ENCODE results near the gene ERICH6B.
"Not testable (repeated sequence)": the region's sequence is repeated elsewhere in the genome, so short reads cannot be mapped to it uniquely, and the experiment has no call there.

ERICH6B gene

GRCh38 chr13:45615501-45616101 lies at the start of gene ERICH6B:
ERICH6B (minus strand) TSS chr13:45615739; CDS start chr13:45597005, 18,734 bp downstream.
- peak; percentile 53 for DNase-seq

DNA sequence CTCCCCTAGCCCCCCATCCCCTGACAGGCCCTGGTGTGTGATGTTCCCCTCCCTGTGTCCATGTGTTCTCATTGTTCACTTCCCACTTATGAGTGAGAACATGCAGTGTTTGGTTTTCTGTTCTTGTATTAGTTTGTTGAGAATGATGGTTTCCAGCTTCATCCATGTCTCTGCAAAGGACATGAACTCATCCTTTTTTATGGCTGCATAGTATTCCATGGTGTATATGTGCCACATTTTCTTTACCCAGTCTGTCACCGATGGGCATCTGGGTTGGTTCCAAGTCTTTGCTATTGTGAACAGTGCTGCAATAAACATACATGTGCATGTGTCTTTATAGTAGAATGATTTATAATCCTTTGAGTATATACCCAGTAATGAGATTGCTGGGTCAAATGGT lies 47.4 kb upstream of the ERICH6B start:
- not testable (repeated sequence) for DNase-seq

GRCh38 chr13:45662162-45662561 lies 46.6 kb upstream of the ERICH6B start:
- no peak for DNase-seq

- not testable (repeated sequence) for DNase-seq
Observed at GRCh38 chr13:45660458-45660857, 44.9 kb upstream of the ERICH6B start.

DNA sequence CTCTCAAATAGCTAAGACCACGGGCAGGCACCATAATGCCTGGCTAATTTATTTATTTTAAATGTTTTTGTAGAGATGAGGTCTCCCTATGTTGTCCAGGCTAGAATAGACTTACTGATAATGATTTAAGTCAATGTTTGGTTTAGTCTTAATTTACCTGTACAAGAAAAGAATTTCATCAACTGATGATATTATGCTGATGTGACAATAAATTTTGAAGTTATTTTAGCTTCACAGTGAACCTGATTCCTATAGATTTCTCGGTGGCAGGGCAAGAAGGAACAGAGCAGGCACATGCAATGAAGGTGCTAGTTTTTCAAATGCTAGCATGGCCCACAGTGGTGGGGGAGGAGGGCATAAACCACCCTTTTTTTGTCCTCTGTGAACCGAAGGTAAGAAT lies 44.0 kb upstream of the ERICH6B start:
- DNase-seq, result no peak

- no peak for DNase-seq
Observed at GRCh38 chr13:45658586-45659235, 43.2 kb upstream of the ERICH6B start.

DNA sequence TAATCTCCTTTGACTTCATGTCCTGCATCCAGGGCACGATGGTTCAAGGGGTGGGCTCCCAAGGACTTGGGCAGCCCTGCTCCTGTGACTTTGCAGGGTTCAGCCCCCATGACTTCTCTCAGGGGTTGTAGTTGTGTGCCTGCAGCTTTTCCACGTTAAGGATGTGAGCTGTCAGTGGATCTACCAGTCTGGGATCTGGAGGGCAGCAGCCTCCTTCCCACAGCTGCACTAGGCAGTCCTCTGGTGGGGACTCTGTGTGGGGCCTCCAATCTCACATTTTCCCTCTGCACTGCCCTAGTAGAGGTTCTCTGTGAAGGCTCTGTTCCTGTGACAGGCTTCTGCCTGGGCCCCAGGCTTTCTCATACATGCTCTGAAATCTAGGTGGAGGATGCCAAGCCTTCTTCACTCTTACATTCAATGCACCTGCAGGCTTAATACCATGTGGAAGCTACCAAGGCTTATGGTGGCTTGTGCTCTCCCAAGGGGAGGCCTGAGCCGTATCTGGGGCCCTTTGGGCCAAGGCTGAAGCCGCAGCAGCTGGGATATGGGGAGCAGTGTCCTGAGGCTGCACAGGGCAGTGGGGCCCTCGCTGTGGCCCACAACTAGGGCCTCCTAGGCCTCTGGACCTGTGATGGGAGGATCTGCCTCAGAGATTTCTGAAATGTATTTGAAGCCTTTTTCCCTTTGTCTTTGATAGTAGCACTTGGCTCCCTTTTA lies 39.3 kb upstream of the ERICH6B start:
- DNase-seq, result no peak

DNA sequence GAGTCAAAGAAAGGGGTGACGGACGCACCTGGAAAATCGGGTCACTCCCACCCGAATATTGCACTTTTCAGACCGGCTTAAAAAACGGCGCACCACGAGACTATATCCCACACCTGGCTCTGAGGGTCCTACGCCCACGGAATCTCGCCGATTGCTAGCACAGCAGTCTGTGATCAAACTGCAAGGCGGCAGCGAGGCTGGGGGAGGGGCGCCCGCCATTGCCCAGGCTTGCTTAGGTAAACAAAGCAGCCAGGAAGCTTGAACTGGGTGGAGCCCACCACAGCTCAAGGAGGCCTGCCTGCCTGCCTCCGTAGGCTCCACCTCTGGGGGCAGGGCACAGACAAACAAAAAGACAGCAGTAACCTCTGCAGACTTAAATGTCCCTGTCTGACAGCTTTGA lies 29.7 kb upstream of the ERICH6B start:
- not testable (repeated sequence) for DNase-seq

GRCh38 chr13:45642159-45642558 lies 26.6 kb upstream of the ERICH6B start:
- DNase-seq, result not testable (repeated sequence)

- not testable (repeated sequence) for DNase-seq
Observed at GRCh38 chr13:45635291-45635690, 19.8 kb upstream of the ERICH6B start.

DNA sequence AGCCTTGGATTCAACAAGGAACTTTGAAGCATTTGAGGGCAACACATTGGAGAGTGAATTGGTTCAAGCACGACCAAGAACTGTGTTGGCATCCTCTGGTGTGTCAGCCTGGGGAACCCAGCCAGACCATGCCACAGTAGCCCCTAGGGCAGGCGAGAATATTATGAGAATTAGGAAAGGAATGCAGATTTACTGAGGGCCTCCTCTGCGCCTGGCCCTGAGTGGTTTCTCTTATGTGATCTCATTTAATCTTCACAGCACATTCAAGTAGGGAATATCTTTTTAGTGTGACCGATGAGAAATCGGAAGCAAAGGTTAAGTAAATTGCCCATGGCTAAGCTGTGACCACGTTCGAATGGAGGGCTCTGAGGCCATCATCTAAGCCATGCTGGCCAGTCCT lies 15.3 kb upstream of the ERICH6B start:
- DNase-seq, result no peak

DNA sequence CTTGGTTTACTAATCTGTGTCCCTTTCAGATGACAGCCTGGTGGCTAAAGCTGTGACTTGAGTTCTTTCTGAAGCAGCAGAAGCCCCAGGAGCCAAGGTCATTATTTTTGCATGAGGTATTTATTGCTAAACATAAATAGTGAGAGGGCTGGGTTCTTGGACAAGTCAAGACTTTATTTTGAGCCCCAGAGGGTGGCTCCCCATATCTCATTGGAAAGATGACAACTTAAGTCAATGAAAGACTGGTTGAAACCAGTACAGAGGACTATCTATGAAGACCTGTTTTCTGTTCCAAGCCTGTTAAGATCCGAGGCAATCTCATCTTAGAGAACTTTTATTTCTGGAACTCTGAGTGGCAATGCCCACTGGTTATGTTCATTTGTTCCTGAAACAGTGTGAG lies 14.4 kb upstream of the ERICH6B start:
- no peak for DNase-seq

GRCh38 chr13:45628094-45628493 lies 12.6 kb upstream of the ERICH6B start:
- no peak for DNase-seq

DNA sequence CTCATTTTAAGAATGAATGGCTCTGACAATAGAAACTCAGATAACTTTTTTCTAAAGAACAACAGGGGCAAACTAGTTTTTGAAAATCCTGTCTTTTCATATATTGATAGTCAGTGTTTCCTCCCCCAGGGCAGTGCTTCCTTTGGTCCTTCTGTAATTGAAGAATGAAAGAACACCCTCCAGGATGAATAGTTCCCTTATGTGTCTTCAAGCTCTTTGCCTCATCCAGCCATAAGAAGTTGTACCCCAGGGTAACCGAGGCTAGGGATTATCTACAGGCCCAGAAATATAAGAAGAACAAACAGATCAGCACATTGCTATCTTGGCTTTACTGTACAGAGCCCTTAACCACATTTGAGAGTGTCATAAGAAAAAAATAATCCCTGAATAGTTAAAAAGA lies 12.1 kb upstream of the ERICH6B start:
- no peak for DNase-seq

- no peak for DNase-seq
Observed at GRCh38 chr13:45626731-45627374, 11.3 kb upstream of the ERICH6B start.

DNA sequence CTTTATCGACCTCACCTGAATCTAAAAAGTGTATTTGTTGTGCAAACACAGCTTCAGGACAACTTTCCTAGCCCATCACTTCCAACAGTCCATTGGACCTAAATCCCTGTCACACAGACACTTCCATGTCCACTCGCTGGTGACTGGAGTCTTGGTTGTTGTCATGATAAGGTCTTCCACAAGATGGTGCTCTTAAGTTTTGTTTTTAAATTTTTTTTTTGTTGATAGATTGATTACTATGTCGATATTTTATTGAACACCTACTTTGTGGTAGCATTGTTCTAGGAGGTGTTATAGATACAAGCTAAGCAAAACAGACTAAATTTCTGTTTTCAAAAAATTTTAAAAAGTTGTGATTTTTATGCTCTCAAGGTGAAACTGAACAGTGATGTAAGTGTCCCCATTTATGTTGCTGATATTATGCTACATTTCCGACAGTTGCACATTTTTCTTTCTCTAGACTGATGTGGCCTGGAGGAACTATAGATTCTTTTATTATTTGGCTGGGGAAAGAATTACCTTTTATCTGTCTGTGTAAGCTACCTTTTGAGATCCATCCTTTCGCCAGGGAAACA lies 8.1 kb upstream of the ERICH6B start:
- no peak for DNase-seq

- no peak for DNase-seq
Observed at GRCh38 chr13:45621950-45622349, 6.4 kb upstream of the ERICH6B start.

GRCh38 chr13:45607931-45608330 lies 7.6 kb downstream of the ERICH6B start:
- DNase-seq, result no peak

DNA sequence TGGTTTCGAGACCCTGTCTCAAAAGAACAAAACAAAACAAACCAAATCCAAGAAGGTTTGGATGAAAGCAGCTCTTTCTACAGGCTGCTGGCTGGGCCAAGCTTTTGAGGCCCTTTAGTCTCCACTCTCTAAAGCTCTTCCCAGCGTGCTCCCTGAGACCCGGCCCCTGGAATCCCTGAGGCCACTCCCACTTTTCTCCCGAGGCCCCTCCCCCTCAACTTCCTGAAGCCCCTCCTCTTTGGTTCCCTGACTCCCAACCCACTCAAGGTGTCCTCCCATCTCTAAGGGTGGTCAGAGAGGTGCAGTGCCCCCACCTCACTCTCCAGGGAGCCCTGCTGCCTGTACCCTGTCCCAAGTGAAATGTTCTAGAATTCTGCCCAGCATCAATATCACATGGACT lies 10.6 kb downstream of the ERICH6B start:
- no peak for DNase-seq

DNA sequence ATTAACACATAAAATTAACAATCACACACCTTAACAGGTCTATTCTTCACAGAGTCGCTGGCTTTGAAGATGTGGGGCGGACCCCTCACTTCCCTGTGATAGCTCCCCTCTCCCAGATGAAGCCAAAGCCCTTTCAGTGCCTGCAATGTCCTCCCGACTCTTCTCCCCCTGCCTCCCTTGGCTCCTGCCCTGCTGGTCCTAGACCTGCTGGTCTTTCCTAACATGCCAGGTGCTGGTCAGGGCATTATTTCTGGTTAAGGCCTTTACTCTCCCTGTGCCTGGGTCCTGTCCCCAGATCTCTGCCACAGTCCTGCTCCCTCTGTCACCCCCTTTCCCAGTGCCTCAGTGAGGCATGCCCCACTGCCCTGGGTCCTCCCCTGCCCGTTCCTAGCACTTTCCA lies 12.2 kb downstream of the ERICH6B start:
- DNase-seq, result no peak

- DNase-seq, result no peak
Observed at GRCh38 chr13:45602183-45603170, 13.1 kb downstream of the ERICH6B start.

GRCh38 chr13:45601680-45602079 lies 13.9 kb downstream of the ERICH6B start:
- no peak for DNase-seq
